Measurements from ENCODE around the gene RNF187. TPM values are rescaled to one million over a fixed set of nuclear protein-coding genes. Genes with fewer than 3 reads are reported as not detected.

RNF187 gene
- total RNA-seq, 4 donors from 2014 or later: 12.9 to 33.7 (median 24.7) TPM

DNA sequence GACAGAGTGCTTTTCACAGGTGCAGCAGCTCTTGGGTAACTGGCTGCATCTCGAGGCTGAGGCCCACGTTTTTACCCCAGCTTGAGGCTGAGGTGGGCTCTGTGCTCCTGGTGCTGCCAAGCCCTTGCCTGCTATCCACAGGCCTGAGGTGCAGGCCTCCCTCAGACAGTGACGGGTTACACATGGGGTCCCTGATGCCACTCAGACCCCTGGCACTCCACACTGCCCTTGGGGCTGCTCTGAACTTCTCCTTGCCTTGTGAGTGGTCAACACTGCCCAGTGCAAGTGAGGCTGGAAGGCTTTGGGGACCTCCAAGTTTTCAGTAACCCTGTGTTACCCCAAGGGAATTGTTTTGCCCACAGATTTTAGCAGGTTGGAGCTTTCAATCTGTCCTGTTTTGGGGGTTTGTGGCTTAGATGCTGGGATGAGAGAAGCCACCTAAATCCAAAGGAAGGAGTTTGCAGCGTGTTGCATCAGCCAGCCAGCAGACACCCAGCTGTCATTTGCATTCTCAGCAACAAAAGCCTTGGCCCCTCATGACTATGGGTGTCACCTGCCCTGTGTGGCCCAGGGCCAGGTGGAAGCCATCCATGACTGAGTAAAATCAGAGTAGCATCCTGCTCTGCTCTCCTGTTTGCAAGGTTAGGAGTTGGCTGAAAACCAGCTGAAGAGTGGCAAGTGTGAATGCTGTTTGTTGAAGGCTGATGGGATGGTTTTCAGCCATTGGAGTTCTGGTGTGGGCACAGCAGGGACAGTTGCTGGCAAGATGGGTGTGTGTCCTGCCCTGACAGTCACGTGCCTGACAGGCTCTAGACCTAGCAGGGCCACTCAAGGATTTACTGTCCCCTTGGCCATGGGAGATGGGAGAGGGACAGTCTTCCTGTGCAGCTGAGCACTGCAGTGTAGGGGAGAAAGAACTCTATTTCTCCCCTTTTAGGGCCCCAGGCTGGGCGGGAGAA lies 3.2 kb downstream of the RNF187 start:
- TF ChIP-seq, protein P1, sequence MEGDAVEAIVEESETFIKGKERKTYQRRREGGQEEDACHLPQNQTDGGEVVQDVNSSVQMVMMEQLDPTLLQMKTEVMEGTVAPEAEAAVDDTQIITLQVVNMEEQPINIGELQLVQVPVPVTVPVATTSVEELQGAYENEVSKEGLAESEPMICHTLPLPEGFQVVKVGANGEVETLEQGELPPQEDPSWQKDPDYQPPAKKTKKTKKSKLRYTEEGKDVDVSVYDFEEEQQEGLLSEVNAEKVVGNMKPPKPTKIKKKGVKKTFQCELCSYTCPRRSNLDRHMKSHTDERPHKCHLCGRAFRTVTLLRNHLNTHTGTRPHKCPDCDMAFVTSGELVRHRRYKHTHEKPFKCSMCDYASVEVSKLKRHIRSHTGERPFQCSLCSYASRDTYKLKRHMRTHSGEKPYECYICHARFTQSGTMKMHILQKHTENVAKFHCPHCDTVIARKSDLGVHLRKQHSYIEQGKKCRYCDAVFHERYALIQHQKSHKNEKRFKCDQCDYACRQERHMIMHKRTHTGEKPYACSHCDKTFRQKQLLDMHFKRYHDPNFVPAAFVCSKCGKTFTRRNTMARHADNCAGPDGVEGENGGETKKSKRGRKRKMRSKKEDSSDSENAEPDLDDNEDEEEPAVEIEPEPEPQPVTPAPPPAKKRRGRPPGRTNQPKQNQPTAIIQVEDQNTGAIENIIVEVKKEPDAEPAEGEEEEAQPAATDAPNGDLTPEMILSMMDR (IDR thresholded peaks at IDR 0.05; ENCODE audit: low read depth): no peak

DNA sequence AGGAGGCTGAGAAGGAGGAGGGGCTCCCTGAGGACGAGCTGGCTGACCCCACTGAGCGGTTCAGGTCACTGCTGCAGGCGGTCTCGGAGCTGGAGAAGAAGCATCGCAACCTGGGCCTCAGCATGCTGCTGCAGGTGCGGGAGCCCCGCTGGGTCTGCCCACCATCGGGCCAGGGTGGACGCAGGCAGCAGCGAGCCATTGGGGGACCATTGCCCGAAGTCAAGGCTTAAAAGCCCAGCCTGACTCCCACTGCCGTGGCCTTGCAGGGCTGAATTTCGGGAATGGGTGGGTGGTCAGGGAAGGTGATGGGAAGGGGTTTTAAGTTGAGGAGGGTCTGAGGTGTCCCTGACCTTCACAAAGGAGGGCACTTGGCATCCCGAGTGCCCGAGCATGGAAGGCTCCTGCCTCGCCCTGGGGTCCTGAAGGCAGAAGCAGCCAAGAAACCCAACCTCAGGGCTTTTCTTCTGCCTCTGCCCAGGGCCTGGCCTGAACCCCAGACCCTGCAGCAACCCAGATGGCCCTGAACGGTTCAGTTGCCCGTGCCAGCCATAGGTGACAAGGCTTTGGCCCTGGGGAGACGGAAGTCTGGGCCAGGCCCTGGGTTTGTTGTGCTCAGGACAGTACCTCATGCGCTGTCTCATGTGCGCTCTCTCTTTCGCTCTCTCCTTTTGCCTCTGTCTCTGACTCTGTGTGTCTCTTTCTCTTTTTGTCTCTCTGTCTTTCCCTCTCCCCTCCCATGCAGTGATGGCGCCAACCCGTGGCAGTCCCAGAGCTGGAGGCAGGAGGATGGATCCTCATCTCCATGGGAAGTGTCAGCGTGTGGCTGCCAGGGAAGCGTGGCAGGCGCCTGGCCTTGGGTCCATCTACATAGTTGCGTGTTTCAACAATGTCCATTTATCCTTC lies 6.2 kb downstream of the RNF187 start:
- TF ChIP-seq, protein P1 (IDR thresholded peaks at IDR 0.05; ENCODE audit: low read depth): no peak

DNA sequence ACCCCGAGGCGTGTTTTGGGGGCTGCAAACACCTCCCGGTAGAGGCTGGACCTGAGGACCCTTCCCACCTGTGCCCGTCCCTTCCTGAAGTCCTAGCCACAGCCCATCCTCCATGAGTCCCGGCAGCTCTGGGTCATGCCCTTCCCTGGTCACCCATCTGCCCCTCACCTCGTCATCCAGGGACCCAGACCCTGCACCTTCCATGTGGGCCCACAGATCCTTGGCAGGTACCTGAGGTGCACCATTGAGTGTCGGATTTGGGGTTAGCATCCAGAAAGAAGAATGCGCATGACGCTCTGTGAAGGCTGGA lies 6.8 kb downstream of the RNF187 start:
- TF ChIP-seq, protein P1 (IDR thresholded peaks at IDR 0.05; ENCODE audit: low read depth): no peak

DNA sequence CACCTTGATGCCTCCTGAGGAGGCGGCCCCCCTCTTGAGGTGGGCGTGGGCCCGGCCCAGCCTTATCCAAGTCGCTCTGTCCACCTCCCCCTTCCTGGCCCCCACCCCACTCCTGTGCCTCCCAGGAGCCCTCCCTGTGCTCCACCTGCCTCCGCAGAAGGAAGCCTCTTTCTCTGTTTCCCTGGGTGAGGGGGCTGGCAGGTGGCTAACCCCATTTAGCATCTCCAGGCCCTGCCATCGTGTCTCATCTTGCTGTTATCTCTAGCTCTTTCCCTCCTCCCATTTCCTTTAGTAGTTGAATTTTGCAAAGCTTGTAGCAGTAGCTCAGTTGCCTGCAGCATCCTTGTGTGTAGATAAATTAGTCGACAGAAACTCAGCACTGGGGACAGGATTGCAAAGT lies 7.2 kb downstream of the RNF187 start:
- TF ChIP-seq, protein P1 (IDR thresholded peaks at IDR 0.05; ENCODE audit: low read depth): no peak

DNA sequence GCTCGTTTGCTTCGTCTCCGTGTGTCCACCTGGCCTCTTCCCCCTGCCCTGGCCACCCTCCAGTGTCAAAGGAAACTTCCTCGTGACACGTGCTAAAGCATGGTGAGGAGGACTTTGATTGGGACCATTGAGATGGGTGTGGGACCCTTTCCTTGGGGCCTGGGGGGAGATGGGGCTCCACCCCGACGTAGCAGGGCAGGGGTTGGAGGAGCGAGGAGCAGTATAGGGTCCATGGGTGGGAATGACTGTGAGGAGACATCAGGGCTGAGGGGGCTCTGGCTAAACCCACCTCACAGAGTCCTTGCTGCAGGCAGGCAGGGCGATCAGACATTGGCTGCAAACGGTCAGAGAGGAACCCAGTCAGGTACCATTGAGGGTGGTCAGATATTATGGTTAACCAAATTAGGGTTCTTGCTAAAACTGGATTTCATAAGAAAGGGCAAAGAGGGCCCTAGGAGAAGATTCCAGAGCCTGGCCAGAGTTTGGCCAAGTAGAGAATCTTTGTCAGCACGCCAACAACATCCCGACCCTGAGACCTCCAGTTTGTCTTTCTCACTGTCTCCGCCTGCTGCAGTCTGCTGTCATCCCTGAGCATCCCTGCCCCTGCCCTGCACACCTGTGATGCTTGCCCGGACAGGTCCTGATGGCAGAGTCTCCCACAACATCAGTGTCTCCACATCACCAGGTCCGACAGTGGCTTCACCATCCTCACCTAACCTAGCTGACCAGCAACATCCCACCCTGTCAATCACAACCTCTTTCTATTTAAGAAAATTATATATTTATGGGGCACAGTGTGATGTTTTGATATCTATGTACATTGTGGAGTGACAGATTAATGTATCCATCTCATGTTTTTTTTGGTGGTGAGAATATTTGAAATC lies 8.0 kb downstream of the RNF187 start:
- TF ChIP-seq, protein P1 (IDR thresholded peaks at IDR 0.05; ENCODE audit: low read depth): no peak

DNA sequence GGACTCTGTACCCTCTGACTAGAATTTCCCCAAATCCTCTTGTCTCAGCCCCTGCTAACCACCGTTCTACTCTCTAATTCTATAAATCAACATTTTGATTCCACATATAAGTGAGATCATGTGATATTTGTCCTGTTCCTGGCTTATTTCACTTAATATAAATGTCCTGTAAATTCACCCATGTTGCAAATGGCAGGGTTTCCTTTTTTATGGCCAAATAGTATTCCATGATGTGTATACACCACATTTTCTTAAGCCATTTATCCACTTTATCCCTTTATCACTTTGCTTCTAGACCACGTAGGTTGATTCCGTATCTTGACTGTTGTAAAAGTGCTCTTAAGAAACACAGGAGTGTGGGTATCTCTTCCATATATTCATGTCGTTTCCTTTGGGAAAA lies 8.9 kb downstream of the RNF187 start:
- TF ChIP-seq, protein P1 (IDR thresholded peaks at IDR 0.05; ENCODE audit: low read depth): no peak
